IMR-90 (cell line): Measurements from ENCODE around the gene NOC2L. TPM values are rescaled to one million over a fixed set of nuclear protein-coding genes. Genes with fewer than 3 reads are reported as not detected.

Experiments
- FOS ChIP-seq: fragments of 150-350 bp; IDR thresholded peaks from 2 replicates; pipeline ENCODE4 v1.6.1; 2016; ENCODE audit warnings: low read depth, low read length
- MAZ ChIP-seq: IDR thresholded peaks from 2 replicates; pipeline ENCODE4 v1.6.1; 2012; ENCODE audit warnings: low read depth, mild to moderate bottlenecking, low read length, improper control_type of control experiment, moderate library complexity, borderline replicate concordance
- RAD21 ChIP-seq: IDR thresholded peaks from 2 replicates; pipeline ENCODE4 v1.6.1; 2012; ENCODE audit warnings: low read length, improper control_type of control experiment
- RCOR1 ChIP-seq: IDR thresholded peaks from 2 replicates; pipeline ENCODE4 v1.6.1; 2012; ENCODE audit warnings: mild to moderate bottlenecking, low read length, improper control_type of control experiment; ENCODE audit not compliant: insufficient replicate concordance
- polyA plus RNA-seq, 3 experiments: library from polyadenylated mRNA; depleted of rRNA; stranded (reverse); fragments of >200 nt; gene quantifications; 2 replicates each; pipeline ENCODE4 v1.2.3, GENCODE V29; 2012; ENCODE audit warnings: low replicate concordance in 1 of 3
- total RNA-seq: library from RNA; depleted of rRNA; stranded (reverse); fragments of >200 nt; gene quantifications from 2 replicates; pipeline ENCODE4 v1.2.3, GENCODE V29; 2012
- TF ChIP-seq, protein P1 (sequence below): fragments of 150-350 bp; IDR thresholded peaks from 2 replicates; pipeline ENCODE4 v1.6.1; 2017; ENCODE audit warnings: mild to moderate bottlenecking, antibody characterized with exemption, low read length, low read depth

Gene NOC2L
- total and polyA plus RNA-seq, 2 of the 4 experiments (the other 2 are of a cell fraction): 74.2 to 106 TPM

DNA sequence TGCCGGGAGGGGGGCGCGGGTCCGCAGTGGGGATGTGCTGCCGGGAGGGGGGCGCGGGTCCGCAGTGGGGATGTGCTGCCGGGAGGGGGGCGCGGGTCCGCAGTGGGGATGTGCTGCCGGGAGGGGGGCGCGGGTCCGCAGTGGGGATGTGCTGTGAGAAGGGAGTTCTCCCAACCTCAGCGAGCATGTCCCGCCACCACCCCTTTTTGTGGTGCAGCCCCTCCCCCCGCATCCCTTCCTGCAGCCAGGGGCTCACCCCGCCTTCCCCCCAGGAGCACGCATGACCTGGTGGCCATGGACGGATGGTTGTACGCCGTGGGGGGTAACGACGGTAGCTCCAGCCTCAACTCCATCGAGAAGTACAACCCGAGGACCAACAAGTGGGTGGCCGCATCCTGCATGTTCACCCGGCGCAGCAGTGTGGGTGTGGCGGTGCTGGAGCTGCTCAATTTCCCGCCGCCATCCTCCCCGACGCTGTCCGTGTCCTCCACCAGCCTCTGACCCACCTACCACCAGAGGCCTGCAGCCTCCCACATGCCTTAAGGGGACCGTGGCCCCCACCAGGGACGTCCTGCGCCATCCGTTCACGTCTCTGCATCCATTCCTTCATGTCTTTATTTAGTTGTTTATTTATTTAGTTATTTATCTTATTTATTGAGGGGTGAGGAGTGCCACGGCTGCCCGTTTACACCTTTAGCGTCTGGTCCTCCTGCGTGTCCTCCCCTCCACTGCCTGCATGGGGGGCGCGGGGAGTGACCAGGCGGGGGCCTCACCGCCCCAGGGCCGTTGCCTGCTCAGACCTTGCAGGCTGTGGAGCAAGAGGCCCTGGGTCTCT lies 5.9 kb upstream of the NOC2L start (continued):
- TF ChIP-seq, protein P1, sequence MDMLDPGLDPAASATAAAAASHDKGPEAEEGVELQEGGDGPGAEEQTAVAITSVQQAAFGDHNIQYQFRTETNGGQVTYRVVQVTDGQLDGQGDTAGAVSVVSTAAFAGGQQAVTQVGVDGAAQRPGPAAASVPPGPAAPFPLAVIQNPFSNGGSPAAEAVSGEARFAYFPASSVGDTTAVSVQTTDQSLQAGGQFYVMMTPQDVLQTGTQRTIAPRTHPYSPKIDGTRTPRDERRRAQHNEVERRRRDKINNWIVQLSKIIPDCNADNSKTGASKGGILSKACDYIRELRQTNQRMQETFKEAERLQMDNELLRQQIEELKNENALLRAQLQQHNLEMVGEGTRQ: no peak
- TF ChIP-seq MAZ (no peak), FOS (no peak), RAD21 (no peak), RCOR1 (no peak)
